ENCODE data around the gene SLC33A1.
"Not testable (repeated sequence)": the region's sequence is repeated elsewhere in the genome, so short reads cannot be mapped to it uniquely, and the experiment has no call there.

SLC33A1 gene

GRCh38 chr3:155835341-155836071, 18.7 kb downstream of the SLC33A1 start:
- no peak for DNase-seq (ENCODE audit: low read depth)
- H3K4me3 ChIP-seq (ENCODE audit: low read length) = no peak overlapping the region
- TF ChIP-seq, protein P1, sequence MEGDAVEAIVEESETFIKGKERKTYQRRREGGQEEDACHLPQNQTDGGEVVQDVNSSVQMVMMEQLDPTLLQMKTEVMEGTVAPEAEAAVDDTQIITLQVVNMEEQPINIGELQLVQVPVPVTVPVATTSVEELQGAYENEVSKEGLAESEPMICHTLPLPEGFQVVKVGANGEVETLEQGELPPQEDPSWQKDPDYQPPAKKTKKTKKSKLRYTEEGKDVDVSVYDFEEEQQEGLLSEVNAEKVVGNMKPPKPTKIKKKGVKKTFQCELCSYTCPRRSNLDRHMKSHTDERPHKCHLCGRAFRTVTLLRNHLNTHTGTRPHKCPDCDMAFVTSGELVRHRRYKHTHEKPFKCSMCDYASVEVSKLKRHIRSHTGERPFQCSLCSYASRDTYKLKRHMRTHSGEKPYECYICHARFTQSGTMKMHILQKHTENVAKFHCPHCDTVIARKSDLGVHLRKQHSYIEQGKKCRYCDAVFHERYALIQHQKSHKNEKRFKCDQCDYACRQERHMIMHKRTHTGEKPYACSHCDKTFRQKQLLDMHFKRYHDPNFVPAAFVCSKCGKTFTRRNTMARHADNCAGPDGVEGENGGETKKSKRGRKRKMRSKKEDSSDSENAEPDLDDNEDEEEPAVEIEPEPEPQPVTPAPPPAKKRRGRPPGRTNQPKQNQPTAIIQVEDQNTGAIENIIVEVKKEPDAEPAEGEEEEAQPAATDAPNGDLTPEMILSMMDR (conservative IDR thresholded peaks at IDR 0.05; ENCODE audit: low read length) = no peak

DNA sequence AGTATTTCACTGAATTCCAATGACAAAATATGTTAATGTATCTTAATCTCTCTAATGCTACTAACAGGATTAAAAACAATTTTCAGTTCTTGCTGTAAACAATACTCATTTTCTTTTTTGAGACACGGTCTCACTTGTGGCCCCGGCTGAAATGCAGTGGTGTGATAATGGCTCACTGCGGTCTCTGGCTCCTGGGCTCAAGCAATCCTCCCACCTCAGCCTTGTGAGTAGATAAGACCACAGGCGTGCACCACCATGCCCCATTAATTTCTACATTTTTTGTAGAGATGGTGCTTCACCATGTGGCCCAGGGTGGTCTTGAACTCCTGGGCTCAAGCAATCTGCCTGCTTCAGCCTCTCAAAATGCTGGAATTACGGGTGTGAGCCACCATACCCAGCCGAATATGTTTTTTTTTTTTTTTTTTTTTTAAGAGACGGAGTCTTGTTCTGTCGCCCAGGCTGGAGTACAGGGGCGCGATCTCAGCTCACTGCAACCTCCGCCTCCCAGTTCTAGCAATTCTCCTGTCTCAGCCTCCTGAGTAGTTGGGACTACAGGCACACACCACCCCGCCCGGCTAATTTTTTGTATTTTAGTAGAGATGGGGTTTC, 25.6 kb downstream of the SLC33A1 start:
- DNase-seq (ENCODE audit: low read depth); H3K4me3 ChIP-seq (ENCODE audit: low read length): not testable (repeated sequence)

DNA sequence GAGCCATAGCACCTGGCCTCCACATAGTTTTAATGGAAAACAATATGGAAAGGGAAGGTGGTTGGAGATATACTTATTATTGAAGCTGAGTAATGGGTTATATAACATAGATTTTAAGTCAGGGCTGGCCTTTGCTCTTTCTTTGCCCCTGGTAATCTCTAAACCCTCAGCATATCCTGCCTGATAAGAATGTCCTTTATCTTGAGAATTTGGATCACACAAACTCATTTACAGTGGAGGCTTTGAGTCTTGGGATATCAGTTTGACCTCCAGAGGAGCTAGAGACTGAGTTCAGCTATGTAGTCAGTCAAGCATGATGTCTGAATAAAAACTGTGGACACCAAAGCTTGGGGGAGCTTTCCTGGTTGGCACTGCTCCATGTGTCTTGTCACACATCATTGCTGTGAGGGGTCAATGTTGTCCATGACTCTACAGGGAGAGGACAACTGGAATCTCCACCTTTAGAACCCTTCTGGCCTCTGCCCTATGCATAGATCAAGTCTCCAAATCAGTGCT, 39.1 kb downstream of the SLC33A1 start:
- TF ChIP-seq, protein P1 (conservative IDR thresholded peaks at IDR 0.05; ENCODE audit: low read length) = no peak
- no peak overlapping the region for H3K4me3 ChIP-seq (ENCODE audit: low read length)

GRCh38 chr3:155813224-155813623, 41.0 kb downstream of the SLC33A1 start:
- DNase-seq (ENCODE audit: low read depth); H3K4me3 ChIP-seq (ENCODE audit: low read length): not testable (repeated sequence)

More for the DNA sequence above, 39.1 kb downstream of the SLC33A1 start:
- DNase-seq (ENCODE audit: low read depth) = no peak

DNA sequence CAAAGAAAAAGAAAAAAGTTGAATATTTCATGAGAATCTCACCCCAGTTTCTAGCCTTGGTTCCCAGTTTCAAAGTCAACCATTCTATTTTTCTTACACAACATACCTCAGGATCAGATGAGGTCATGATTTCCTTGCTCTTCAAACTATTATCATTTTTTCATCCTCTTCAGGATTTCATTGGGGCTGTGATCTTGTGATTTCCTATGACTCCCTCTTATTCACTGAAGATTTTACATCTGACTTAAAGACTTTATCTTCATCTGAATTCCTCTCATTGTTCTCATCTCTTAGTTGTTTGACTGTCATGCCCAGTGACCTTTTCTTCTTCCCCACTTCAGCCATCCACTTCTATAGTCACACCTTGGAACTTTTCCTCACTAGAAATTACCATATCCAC, 45.0 kb downstream of the SLC33A1 start:
- no peak overlapping the region for H3K4me3 ChIP-seq (ENCODE audit: low read length)
- TF ChIP-seq, protein P1 (conservative IDR thresholded peaks at IDR 0.05; ENCODE audit: low read length) = no peak
- DNase-seq (ENCODE audit: low read depth) = peak; percentile 8

DNA sequence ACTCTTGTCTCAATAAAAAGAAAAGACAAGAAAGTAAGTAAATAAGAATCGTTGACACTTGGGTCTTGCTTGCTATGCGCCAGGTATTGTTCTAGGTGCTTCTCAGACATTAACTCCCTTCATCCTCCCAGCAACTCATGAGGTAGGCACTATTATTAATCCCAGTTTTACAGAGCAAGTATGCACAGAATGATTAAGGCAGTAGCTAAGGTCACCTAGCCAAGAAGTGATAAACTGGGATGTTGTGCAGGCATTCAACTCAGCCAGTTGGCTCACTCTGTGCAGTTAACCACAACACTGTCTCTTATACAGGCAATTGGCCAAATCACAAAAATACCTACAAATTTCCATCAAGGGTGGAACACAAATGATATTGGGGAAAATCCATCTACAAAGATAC, 46.4 kb downstream of the SLC33A1 start:
- peak; percentile 24 for DNase-seq (ENCODE audit: low read depth)
- no peak overlapping the region for H3K4me3 ChIP-seq (ENCODE audit: low read length)
- TF ChIP-seq, protein P1 (conservative IDR thresholded peaks at IDR 0.05; ENCODE audit: low read length) = no peak

DNA sequence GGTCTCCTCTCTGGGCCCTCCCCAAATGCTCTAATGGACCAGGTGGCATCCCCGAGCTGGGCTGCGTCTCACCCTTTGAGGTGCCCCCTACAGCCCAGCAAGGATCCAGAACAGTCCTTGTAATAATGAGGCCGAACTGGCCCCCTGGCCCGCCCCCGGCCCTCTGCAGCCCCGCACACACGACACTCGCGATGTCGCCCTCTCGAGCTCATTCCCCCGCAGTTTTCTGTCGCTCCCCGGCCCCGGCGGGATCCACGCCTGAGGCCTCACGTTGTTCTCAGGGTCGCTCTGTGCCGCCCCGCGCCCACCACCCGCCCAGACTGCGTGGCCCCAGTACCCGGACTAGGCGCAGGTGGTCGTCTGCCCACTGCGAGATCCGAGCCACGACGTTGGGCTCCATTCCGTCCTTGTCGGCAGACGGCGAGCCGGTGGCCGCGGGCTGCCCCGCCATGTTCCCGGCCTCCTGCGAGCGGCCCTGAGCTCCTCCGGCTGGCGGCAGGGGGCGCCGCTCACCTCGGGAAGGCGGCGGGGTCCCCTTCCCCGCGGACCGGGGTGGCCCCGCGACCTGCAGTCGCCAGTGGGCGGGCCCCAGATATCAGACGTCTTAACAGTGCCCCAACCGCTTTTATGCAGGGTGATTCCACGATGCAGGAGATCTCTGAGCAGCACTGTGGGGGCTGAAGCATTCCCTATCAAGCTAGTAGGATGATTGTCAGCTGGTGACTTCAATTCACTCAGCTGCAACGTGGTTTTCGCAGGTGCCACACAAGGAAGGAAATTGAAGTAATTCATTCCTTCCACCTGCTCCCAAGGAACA, 48.2 kb downstream of the SLC33A1 start, which contains the start of gene C3orf33:
Gene C3orf33, minus strand, starts transcription at position 477 of the 817 bp plus-strand sequence. Its CDS starts 26 bp downstream, at position 451.
- DNase-seq (ENCODE audit: low read depth) = peak; percentile 48
- peak within 1 kb of the TSS; percentile 76 for H3K4me3 ChIP-seq (ENCODE audit: low read length)
- TF ChIP-seq, protein P1 (conservative IDR thresholded peaks at IDR 0.05; ENCODE audit: low read length) = peak; percentile 47

All from AG10803 (cell line).